HG02759 (cell line): Measurements from ENCODE around the gene DACT2.

Experiments used
- ATAC-seq: cut with Tn5 transposase; IDR thresholded peaks from one replicate; pipeline ENCODE4 v1.9.1; 2021; ENCODE audit warnings: mild to moderate bottlenecking, moderate library complexity; ENCODE audit not compliant: unreplicated experiment

Gene DACT2

GRCh38 chr6:168349718-168350210, 30.2 kb upstream of the DACT2 start:
- ATAC-seq = no peak

- no peak for ATAC-seq
Measured at GRCh38 chr6:168348186-168348585, 28.6 kb upstream of the DACT2 start.

- ATAC-seq = no peak
Measured at GRCh38 chr6:168347615-168348014, 28.0 kb upstream of the DACT2 start.

- no peak for ATAC-seq
Measured at GRCh38 chr6:168347053-168347452, 27.5 kb upstream of the DACT2 start.

GRCh38 chr6:168345896-168346754, 26.5 kb upstream of the DACT2 start:
- no peak for ATAC-seq

- ATAC-seq = no peak
Measured at GRCh38 chr6:168345266-168345665, 25.7 kb upstream of the DACT2 start.

GRCh38 chr6:168344338-168344737, 24.8 kb upstream of the DACT2 start:
- no peak for ATAC-seq

- no peak for ATAC-seq
Measured at GRCh38 chr6:168343239-168344150, 23.9 kb upstream of the DACT2 start.

GRCh38 chr6:168342636-168343035, 23.1 kb upstream of the DACT2 start:
- ATAC-seq = no peak

GRCh38 chr6:168341280-168341900, 21.8 kb upstream of the DACT2 start:
- no peak for ATAC-seq

GRCh38 chr6:168340819-168341218, 21.2 kb upstream of the DACT2 start:
- no peak for ATAC-seq

GRCh38 chr6:168338777-168339176, 19.2 kb upstream of the DACT2 start:
- ATAC-seq = no peak

GRCh38 chr6:168336967-168337366, 17.4 kb upstream of the DACT2 start:
- no peak for ATAC-seq

GRCh38 chr6:168333989-168334388, 14.4 kb upstream of the DACT2 start:
- no peak for ATAC-seq

- no peak for ATAC-seq
Measured at GRCh38 chr6:168333491-168333890, 13.9 kb upstream of the DACT2 start.

- no peak for ATAC-seq
Measured at GRCh38 chr6:168333039-168333438, 13.5 kb upstream of the DACT2 start.

- no peak for ATAC-seq
Measured at GRCh38 chr6:168332020-168332419, 12.4 kb upstream of the DACT2 start.

- ATAC-seq = no peak
Measured at GRCh38 chr6:168331058-168331457, 11.5 kb upstream of the DACT2 start.

GRCh38 chr6:168330403-168330802, 10.8 kb upstream of the DACT2 start:
- ATAC-seq = no peak

GRCh38 chr6:168328086-168328485, 8.5 kb upstream of the DACT2 start:
- ATAC-seq = no peak
